NCI-H82 (cell line): Measurements from ENCODE around the gene COPB1.
"Not testable (repeated sequence)": the region's sequence is repeated elsewhere in the genome, so short reads cannot be mapped to it uniquely, and the experiment has no call there.

Experiments used
- DNase-seq: peaks from one replicate; lab custom pipeline; 2025; lab: John Stamatoyannopoulos, UW

The COPB1 gene, protein sequence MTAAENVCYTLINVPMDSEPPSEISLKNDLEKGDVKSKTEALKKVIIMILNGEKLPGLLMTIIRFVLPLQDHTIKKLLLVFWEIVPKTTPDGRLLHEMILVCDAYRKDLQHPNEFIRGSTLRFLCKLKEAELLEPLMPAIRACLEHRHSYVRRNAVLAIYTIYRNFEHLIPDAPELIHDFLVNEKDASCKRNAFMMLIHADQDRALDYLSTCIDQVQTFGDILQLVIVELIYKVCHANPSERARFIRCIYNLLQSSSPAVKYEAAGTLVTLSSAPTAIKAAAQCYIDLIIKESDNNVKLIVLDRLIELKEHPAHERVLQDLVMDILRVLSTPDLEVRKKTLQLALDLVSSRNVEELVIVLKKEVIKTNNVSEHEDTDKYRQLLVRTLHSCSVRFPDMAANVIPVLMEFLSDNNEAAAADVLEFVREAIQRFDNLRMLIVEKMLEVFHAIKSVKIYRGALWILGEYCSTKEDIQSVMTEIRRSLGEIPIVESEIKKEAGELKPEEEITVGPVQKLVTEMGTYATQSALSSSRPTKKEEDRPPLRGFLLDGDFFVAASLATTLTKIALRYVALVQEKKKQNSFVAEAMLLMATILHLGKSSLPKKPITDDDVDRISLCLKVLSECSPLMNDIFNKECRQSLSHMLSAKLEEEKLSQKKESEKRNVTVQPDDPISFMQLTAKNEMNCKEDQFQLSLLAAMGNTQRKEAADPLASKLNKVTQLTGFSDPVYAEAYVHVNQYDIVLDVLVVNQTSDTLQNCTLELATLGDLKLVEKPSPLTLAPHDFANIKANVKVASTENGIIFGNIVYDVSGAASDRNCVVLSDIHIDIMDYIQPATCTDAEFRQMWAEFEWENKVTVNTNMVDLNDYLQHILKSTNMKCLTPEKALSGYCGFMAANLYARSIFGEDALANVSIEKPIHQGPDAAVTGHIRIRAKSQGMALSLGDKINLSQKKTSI

DNA sequence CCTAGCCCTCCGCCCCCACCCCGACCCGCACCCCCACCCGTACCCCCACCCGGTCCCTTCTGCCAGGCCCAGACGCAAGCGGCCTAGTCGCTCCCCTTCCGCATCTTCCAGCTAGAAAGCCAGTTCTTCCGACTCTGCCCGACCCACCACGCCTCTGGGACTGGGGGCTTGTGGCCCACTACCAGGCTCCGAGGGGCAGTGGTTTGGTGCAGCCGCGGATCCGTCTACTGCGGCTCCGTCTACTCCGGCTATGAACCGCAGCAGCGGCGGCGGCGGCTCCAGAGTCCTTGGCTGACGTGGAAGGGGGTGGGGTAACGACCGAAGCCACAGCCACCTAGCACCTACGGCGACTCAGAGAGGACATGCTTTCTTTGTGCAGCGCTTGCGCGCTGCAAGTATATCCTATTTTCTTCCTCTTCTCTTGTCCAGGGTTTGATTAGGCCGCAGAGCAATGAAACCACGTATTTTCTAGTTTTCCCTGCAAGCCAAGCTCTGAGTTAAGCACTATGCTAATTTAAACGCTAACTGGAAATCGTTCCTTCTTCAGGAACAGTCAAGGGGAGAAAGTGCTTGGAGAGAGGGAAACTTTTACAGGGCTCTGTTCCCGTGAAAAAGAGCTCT lies at the start of gene COPB1:
COPB1 (minus strand) TSS at position 252 of the 621 bp plus-strand sequence. CDS start 883 bp downstream, outside the sequence.
- peak; percentile 92 for DNase-seq

DNA sequence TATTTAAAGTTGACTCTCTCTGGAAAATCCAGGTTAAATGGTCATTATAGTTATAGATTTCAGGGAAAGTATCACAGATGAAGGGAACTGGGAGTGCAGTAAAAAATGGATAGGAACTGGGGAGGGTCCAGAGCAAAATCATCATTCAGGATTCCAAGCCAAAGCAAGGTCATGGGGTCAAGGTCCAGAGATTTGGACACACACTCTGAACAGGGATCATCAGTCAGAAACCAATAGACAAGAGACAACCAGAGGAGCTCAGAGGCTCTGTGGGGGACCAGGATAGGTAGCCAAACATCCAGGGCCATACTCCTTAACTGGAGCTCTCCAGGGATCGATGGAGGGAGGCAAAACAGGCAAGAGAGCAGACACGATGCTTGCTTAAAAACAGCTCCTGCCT lies 47.8 kb upstream of the COPB1 start:
- no peak for DNase-seq

DNA sequence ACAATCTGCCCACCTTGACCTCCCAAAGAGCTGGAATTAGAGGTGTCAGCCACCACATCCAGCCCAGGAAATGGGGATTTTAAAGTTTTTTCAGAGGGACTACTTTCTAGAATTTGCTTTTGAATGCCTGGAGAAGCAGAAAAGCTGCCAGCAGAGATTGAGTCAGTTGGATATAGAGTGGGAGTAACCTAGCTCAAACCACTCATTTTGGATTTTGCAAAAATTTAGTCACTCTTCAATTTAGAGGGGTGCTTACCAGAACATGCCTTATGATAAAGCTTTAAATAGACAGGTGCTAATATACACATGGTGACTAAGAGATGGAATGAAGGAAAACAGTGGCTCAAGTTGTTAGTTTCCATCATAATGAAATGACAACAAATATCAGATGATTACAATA lies 47.1 kb upstream of the COPB1 start:
- DNase-seq, result no peak

DNA sequence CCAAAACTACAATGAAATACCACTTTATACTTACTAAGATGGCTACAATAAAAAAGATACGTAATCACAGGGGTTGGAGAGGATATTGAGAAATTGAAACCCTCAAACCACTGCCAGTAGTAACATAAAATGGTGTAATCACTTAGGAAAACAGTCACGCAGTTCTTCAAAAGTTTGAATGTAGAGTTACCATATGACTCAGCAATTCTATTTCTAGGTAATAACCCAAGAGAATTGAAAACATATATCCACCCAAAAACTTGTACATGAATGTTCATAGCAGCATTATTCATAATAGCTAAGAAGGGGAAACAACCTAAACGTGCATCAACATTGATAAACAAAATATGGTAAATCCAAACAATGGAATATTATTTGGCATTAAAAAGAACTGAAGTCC lies 45.0 kb upstream of the COPB1 start:
- no peak for DNase-seq

DNA sequence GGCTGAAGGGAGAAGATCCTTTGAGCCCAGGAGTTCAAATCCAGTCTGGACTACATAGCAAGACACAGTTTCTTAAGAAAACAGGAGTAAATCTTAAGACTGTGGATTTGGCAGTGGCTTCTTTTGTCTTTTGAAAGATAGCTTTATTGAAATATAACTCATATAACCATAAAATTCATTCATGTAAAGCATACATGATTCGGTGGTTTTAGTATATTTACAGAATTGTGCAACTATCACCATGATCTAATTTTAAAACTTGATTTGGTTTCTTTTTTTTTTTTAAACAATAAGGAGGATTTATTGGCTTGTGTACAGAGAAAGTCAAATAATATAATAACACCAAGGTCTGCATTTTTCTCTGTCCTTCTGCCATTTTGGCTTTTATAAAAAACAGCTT lies 43.6 kb upstream of the COPB1 start:
- DNase-seq, result no peak

DNA sequence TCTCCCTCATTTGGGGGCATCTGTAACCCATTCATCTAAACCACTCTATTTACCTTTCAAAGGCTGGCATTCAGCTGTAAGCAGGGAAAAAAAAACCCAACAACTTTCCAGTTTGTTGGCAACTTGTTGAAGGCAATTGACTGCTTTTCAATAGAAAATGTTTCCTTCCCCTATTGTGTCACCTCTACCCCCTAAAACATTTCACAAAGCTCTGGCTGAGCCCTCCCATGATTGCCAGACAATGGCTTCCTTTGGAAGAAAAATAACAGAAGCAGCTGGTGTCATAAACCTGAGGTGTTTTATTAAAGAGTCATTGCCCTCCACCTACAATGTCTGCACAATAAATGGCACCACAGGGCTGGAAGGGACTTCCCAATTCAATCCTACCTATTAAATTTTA lies 42.7 kb upstream of the COPB1 start:
- no peak for DNase-seq

DNA sequence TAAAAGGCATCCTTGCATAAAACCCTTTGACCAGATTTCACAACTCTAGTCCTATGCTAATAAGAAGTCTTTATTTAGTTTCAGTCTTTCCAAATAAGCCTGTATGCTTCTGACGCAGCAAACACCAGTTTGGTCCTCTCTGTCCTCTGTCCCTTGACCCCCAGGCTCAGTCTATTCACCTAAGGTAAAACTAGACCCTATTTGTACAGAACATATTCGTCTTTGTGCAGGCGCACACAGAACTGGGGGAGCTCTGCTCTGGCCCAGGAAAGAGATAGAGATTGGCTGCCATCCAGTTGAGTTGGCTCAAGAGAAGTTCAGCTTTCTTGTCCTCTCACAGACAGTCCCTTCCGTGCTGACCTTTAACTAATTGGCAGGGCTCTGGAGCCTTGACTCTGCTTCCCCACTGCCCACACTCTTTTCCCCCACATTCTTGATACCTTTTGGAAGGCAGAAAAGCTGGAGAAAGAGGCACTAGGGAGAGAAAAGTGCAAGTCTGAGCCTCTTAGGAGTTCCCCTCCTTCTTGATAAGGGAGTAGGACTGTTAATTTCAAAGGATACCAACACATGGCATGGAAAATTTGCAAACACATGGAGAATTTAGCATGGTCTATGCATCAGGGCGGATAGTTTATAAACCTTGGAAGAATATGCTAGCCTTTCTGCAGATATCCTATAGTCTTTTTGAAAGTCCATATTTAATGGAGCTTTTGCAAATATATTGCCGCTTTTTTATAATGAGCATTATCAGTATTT lies 41.8 kb upstream of the COPB1 start:
- DNase-seq, result no peak

DNA sequence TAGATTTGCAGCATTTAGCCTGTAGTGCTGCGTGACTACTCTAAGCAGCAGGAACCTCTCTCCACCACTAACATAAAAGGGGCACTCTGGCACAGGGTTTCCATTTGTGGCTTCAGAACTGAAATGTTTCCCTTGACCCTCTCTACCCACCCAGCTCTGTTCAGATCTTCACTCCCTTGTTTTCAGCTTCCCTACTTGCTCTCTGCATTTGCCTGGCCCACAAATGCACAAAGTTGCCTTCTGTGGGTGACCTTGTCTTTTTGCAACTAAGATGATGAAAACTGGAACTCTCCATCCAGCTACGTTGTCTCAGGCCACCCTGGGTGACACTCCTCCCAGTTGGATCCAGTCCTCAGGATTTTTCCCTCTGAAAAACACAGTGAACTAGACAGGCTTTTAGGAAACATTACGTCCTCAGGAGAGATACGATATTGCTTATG lies 40.4 kb upstream of the COPB1 start:
- peak; percentile 3 for DNase-seq

DNA sequence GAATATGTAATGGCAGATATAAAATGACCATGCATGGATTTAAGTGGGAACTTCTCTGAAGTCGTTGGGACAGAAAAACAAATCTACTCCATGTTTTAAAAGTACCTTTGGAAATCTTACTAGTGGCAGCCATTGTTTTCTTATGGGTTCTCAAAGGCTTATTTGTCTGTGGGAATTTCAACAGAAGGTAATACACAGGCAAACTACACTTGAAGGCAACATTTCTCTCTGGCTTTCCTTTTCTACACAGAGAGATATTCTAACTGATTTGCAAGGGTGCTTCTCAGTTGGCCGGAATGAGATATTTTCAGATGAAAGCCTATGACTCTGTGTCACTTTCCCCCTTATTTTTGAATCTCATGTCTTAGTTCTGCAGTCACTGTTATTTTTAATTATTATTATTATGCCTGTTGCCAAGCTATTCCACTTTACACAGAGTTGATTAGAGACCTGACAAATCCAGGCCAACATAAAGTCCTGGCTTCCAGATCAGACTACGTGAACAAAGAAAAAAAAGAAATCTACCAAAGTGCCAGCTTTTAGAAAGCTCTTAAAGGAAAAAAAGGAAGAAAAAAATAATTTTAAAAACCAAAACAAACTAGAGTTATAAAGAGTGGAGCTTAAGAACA lies 39.4 kb upstream of the COPB1 start:
- DNase-seq, result no peak

DNA sequence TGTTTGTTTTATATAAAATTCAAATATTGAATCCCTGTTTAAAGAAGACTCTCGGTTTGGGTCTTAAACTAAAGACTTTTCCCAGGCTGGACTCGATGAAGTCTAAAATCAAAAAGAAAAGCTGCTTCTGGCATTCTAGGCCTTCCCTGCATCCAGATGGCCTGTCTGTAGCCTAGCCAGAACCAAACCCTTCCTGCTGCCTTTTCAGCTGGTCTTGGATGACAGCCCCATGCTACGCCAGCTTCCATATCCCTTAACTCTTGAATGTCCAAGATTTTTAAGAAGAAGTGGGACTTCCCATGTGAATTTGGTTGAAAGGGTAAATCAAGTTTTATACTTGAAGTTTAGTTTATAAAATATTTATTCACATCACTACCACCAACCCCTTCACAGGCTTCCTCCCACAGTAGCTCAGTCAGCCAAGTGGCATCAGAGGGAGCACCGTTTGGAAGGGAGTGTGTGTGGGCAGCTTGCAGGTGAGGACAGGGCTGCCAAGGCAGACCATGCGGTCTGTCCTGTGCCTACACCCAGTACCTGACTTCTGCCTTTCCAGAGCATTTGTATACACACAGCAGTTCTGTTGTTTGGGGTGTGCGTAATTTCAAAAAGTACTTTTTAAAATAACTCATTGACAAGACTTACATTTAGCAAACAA lies 38.8 kb upstream of the COPB1 start:
- peak; percentile 23 for DNase-seq

DNA sequence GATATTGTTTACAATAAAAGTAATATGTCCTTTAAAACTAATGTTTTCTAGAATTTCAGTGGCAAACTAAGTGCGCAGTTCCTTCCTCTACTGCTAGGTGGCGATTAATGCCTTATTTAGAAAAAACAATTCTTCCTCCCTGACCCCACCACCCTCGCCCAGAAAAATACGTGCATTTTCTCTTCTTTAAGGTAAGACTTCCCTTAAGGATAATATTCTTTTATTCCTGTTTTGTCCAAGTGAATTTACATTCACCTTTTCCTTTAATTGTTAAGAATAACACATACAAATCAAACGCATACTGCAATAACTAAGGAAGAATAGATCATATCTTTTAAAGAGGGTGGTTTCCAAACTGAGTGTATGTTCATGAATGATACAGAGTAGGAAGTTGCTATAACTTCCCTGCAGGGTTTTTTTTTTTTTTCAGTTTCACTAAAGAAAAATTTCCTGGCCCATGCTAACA lies 37.6 kb upstream of the COPB1 start:
- peak; percentile 60 for DNase-seq

DNA sequence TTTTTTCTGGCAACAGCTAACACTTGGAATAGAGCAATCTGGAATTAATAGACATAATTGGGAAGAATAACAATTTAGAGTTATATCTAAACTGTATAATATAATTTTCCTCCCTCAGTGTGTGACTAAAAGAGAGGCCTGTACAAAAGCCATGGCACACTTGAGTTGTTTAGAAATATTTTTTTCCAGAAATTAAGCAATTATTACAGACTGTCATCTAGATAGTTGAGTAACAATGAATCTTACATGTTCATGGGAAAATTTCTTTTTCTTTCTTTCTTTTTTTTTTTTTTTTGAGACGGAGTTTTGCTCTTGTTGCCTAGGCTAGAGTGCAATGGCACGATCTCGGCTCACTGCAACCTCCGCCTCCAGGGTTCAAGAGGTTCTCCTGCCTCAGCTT lies 35.6 kb upstream of the COPB1 start:
- DNase-seq, result not testable (repeated sequence)

DNA sequence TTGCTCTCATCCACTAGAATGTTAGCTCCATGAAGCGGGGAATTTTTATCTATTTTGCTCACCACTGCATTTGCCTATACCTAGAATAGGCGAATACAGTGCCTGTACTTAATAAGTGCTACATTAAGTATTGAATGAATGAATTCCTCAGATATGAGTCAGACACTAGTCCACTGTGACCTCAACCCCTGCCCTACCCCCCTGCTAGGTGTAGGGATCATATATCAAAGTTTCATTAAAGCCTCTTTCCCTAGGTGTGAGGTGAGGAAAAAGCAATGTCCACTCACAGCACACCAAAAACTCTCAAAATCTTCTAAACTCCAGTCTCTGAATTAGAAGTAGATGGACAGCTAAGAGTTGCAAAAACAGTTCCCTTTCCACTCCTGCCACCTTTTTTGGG lies 30.3 kb upstream of the COPB1 start:
- no peak for DNase-seq

DNA sequence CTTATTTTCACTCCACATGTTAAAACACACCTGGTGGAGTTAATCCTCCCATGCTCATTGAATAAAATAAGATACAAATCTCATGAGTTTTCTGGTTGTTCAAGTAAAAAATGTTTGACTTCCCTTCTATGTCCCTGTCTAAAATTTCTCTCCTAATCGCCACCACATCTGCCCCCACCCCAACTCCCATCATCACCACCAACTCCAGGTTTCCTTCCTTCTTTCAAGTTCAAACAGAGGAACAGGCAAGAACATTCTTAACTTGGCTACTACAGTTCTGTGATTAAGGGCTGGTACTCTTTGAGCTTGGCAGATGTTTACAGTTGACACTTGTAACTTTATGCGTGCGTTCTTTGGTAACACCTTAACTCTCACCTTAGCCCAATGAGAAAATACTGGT lies 29.7 kb upstream of the COPB1 start:
- DNase-seq, result no peak

DNA sequence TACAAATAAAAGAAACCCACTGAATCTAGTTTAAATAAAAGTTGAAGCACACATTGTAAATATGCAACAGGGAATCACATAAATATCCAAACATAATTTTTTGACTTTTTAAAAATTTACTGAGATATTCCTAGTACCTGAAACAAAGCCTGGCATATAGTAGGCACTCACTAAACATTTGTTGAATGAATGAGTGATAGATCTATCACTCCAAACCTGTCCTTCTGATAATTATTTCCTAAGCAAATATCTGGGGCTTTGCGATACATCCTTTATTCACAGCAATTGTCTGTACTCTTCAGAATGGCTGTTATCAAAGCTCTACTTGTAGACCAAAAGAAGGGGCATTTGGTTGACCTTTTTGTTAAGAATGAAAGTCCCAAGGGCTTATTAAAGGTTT lies 23.2 kb upstream of the COPB1 start:
- no peak for DNase-seq

DNA sequence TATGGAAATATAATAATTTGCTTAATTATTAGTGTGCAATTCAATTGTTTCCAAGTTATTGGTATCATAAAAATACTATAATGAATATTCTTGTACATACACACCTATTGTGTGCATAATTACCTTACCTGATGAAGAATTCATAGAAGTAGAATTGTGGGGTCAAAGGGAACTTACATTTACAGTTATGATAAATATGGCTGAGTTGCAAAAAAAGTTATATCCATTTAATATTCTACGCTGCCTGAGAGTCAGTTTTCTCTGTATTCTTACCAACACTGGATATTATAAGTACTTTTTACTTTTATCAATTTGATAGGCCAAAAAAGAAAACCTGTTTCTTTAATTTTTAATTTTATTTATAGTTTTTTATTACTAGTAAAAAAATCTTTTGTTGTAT lies 22.6 kb upstream of the COPB1 start:
- no peak for DNase-seq

DNA sequence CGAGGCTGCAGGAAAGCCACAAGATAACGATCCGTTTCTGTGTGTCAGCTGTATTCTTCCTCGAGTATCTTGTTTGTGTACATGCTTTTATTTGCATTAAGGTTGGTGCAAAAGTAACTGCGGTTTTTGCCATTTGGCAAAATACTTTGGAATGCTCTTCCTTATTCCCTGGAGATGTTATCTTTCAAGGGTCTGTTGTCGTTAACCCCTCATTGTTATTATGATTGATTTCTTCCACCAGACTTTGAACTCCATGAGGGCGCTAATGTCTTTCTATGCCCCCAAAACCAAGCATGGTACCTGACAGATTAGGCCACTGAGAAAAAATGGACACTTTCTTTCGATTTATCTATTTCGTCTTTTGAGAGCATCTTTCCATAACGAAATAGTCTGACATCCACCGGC lies 21.1 kb upstream of the COPB1 start:
- peak; percentile 45 for DNase-seq

DNA sequence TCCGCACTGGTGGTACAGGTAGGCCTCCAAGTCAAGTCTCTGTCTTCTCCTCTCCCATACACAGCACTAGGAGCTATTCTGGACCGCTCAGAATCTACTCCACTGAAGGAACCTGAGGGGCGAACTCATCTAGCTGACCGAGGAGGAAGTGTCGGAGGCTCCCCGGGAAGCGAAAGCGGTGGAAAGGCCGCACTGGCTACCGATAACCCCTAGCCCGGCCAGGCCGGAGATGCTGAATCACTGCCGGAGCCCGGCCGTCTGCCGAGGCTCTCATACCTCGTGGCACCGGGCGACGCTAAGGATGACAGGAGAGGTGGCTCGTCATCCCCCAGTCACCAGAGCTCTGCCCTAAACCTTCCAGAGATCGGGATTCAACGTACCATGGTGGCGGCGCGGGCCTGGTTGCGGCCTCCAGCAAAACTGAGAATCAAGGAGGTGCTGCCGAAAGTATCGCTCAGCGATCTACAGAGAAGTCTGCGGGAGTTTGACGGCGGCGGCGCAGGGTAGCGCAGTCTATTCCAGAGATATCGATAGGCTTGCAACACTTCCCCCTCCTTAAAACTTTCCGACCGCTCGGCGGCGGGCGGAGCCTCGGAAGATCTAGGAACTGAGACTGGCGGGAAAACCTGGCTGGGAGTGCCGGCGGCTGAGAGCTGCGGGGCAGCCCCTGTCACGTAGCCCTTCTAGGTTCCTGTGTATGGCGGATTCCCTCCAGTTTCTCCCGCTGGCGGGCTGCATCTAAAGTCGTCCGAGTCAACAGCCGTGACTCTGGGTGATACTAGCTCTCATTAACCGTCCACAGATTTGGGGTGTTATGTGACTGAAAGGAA lies 20.5 kb upstream of the COPB1 start, which contains the start of gene PSMA1:
PSMA1 (minus strand) TSS at position 470 of the 830 bp plus-strand sequence; CDS start at position 383, 87 bp downstream.
- peak; percentile 97 for DNase-seq

DNA sequence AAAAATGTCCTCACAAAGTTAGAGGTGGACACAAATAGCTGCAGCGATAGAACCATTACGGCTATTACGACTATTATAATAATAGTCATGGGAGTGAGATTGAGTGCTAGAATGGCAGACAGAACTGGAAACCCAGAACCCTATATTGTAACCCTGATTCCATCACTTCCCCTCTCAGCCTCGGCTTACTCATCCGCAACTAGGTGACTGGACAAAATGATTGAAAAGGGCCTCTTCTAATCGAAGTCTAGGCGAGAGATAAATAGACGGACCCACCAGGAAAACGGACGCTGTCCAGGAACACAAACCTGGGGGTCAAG lies 19.9 kb upstream of the COPB1 start:
- DNase-seq, result no peak

DNA sequence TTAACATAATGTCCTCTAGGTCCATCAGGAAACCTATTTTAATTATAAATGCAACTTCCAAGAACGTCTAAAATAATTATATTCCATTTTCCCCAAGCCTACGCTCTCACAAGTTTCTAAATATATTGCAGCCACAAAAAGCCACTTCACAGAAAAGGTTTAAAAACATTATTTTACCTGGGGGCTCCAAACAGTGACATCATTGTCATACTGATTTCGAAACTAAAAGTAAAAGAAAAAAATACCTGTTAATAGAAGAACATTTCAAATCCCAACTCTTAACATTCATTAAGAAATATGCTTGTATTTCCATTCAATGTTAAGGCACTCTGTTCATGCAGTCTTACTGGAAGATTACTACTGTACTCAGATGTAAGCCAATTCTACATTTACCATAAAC lies 19.2 kb upstream of the COPB1 start:
- no peak for DNase-seq
